Measurements from ENCODE around the gene BRD1.

Gene BRD1

GRCh38 chr22:49849161-49850020 lies 21.7 kb upstream of the BRD1 start:
- TF ChIP-seq CEBPB (IDR thresholded peaks at IDR 0.05) (no peak), MAX (IDR thresholded peaks at IDR 0.05) (no peak), TCF12 (IDR thresholded peaks at IDR 0.05; ENCODE audit: low read depth) (no peak), EP300 (IDR thresholded peaks at IDR 0.05; ENCODE audit: borderline replicate concordance) (no peak), ZBTB7A (IDR thresholded peaks at IDR 0.05; ENCODE audit: low read depth) (no peak), CREB1 (IDR thresholded peaks at IDR 0.05; ENCODE audit: low read depth) (no peak), TEAD4 (IDR thresholded peaks at IDR 0.05) (no peak), NFIC (IDR thresholded peaks at IDR 0.05) (no peak)

GRCh38 chr22:49848690-49849160 lies 21.1 kb upstream of the BRD1 start:
- TF ChIP-seq EGR1 (IDR thresholded peaks at IDR 0.05) (no peak), EP300 (IDR thresholded peaks at IDR 0.05; ENCODE audit: borderline replicate concordance) (no peak), REST (IDR thresholded peaks at IDR 0.05; ENCODE audit: low read depth) (no peak), TCF12 (IDR thresholded peaks at IDR 0.05; ENCODE audit: low read depth) (no peak), MAX (IDR thresholded peaks at IDR 0.05) (no peak), USF1 (IDR thresholded peaks at IDR 0.05) (no peak), NFIC (IDR thresholded peaks at IDR 0.05) (no peak), TEAD4 (IDR thresholded peaks at IDR 0.05) (no peak), RAD21 (IDR thresholded peaks at IDR 0.05; ENCODE audit: low read depth) (no peak), YY1 (IDR thresholded peaks at IDR 0.05; ENCODE audit: low read depth) (no peak), TAF1 (IDR thresholded peaks at IDR 0.05; ENCODE audit: low read depth) (no peak), FOXM1 (IDR thresholded peaks at IDR 0.05; ENCODE audit: borderline replicate concordance, low read depth) (no peak), CEBPB (IDR thresholded peaks at IDR 0.05) (no peak), CREB1 (IDR thresholded peaks at IDR 0.05; ENCODE audit: low read depth) (no peak)

GRCh38 chr22:49847751-49848689 lies 20.3 kb upstream of the BRD1 start:
- TF ChIP-seq TCF12 (IDR thresholded peaks at IDR 0.05; ENCODE audit: low read depth) (no peak), MAX (IDR thresholded peaks at IDR 0.05) (no peak)

- TF ChIP-seq TEAD4 (IDR thresholded peaks at IDR 0.05), result no peak
- no peak for TF ChIP-seq USF1 (IDR thresholded peaks at IDR 0.05)
- TF ChIP-seq EGR1 (IDR thresholded peaks at IDR 0.05), result no peak
- TF ChIP-seq CEBPB (IDR thresholded peaks at IDR 0.05), result no peak
- no peak for TF ChIP-seq REST (IDR thresholded peaks at IDR 0.05; ENCODE audit: low read depth)
- TF ChIP-seq YY1 (IDR thresholded peaks at IDR 0.05; ENCODE audit: low read depth), result no peak
- no peak for TF ChIP-seq CREB1 (IDR thresholded peaks at IDR 0.05; ENCODE audit: low read depth)
- no peak for TF ChIP-seq ZBTB7A (IDR thresholded peaks at IDR 0.05; ENCODE audit: low read depth)
- no peak for TF ChIP-seq EP300 (IDR thresholded peaks at IDR 0.05; ENCODE audit: borderline replicate concordance)
- TF ChIP-seq TCF12 (IDR thresholded peaks at IDR 0.05; ENCODE audit: low read depth), result no peak
- no peak for TF ChIP-seq NFIC (IDR thresholded peaks at IDR 0.05)
- no peak for TF ChIP-seq RAD21 (IDR thresholded peaks at IDR 0.05; ENCODE audit: low read depth)
- no peak for TF ChIP-seq TAF1 (IDR thresholded peaks at IDR 0.05; ENCODE audit: low read depth)
- no peak for TF ChIP-seq FOXM1 (IDR thresholded peaks at IDR 0.05; ENCODE audit: borderline replicate concordance, low read depth)
- TF ChIP-seq MAX (IDR thresholded peaks at IDR 0.05), result no peak
Observed at GRCh38 chr22:49845666-49846459, 18.2 kb upstream of the BRD1 start.
